NB4 (cell line): ENCODE measurements around the gene NPLOC4.

Source experiments
- DNase-seq: peaks from one replicate; pipeline ENCODE4 v3.0.0; 2010; ENCODE audit warnings: low read depth
- H3K4me3 ChIP-seq: one replicate; pipeline ENCODE4 v1.5.1; 2011; ENCODE audit warnings: mild to moderate bottlenecking, low read depth, low read length, moderate library complexity
- MAX ChIP-seq: IDR thresholded peaks from 2 replicates; pipeline ENCODE4 v1.6.1; 2011; ENCODE audit warnings: low read depth, low read length
- MYC ChIP-seq: IDR thresholded peaks from 2 replicates; pipeline ENCODE4 v1.6.1; 2011; ENCODE audit warnings: low read depth, low read length
- POLR2A ChIP-seq: IDR thresholded peaks from 2 replicates; pipeline ENCODE4 v1.6.1; 2011; ENCODE audit warnings: mild to moderate bottlenecking; ENCODE audit not compliant: insufficient read length; ENCODE audit errors: extremely low read depth
- TF ChIP-seq, protein P1 (sequence below): IDR thresholded peaks from one replicate; pipeline ENCODE4 v1.5.1; 2012; ENCODE audit warnings: low read depth, low read length

The NPLOC4 gene

GRCh38 chr17:81636505-81637288 is at the start of gene NPLOC4, which contains the start of gene TSPAN10:
TSS of gene NPLOC4 (minus strand) at chr17:81637112. CDS start at chr17:81636930, 182 bp downstream.
TSS of gene TSPAN10 (plus strand) at chr17:81637196. CDS start at chr17:81642413, 5,217 bp downstream.
- peak; percentile 86 for DNase-seq
- H3K4me3 ChIP-seq: peak within 1 kb of the TSS; percentile 95
- TF ChIP-seq MYC: peak; percentile 73
- TF ChIP-seq, protein P1, sequence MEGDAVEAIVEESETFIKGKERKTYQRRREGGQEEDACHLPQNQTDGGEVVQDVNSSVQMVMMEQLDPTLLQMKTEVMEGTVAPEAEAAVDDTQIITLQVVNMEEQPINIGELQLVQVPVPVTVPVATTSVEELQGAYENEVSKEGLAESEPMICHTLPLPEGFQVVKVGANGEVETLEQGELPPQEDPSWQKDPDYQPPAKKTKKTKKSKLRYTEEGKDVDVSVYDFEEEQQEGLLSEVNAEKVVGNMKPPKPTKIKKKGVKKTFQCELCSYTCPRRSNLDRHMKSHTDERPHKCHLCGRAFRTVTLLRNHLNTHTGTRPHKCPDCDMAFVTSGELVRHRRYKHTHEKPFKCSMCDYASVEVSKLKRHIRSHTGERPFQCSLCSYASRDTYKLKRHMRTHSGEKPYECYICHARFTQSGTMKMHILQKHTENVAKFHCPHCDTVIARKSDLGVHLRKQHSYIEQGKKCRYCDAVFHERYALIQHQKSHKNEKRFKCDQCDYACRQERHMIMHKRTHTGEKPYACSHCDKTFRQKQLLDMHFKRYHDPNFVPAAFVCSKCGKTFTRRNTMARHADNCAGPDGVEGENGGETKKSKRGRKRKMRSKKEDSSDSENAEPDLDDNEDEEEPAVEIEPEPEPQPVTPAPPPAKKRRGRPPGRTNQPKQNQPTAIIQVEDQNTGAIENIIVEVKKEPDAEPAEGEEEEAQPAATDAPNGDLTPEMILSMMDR: no peak
- TF ChIP-seq POLR2A: peak; percentile 73
- peak; percentile 60; the same call in 1 of the 2 replicates for TF ChIP-seq MAX

DNA sequence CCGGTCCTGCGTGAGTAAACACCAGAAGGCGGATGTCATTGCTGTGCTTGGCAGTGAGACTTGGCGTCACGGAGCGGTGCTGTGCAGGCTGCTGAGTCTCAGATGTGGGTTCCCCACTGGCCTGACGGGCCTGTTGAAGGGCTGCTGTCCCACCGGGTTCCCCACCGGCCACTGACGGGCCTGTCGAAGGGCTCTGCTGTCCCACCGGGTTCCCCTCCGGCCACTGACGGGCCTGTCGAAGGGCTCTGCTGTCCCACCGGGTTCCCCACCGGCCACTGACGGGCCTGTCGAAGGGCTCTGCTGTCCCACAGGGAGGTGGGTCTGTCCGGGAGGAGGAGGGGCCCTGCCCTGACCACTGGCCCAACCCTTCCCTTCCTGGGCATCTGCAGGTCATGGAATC is 49.7 kb upstream of the NPLOC4 start:
- DNase-seq: no peak
- no peak overlapping the region for H3K4me3 ChIP-seq
- TF ChIP-seq MYC (no peak), POLR2A (no peak), MAX (no peak)
- TF ChIP-seq, protein P1: no peak

DNA sequence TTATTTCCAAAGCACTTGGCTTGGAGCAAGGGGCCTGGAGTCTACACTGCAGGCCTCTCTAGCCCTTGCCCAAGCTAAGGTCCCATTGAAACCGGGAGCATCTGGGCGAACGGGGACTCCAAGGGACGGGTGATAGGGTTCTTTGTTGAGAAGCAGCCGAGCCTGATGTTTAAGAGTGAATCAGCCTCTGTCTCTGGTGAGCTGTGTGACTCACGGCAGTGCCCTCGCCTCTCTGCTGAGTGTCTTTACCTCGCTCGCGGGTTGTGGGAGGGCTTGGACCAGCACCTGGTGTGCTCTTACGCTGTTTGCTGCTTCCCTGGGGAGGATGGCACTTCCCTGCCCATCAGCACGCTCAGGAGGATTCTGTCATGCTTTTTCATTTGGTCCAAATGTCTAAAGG is 48.2 kb upstream of the NPLOC4 start:
- DNase-seq: peak; percentile 49
- peak overlapping the region; percentile 90 for H3K4me3 ChIP-seq
- TF ChIP-seq MAX (no peak), MYC (no peak), POLR2A (no peak)
- TF ChIP-seq, protein P1: no peak

DNA sequence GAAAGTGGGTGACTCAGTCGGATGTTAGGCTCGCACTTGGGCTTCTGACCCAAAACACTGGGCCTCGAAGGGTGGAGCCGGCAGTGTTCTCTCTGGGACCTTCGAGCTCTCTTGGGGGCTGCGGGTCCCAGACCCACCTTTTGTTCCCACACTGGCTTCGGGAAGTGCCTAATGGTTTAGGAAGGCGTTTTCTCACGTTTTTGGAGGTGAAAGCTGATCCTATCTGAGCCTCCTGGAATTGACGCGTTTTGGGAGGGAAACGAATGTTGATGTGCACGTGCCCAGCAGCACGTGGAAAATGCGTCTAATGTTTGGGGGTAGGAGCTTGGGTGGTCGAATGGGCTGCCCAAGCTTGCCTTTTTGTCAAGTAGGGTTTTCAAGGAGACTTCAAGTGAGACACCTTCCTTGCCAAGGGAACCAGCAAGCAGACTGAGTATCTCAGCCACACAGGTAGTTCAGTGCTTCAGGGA is 47.6 kb upstream of the NPLOC4 start:
- TF ChIP-seq POLR2A (no peak), MYC (no peak), MAX (peak; percentile 77; the same call in 1 of the 2 replicates)
- TF ChIP-seq, protein P1: no peak
- H3K4me3 ChIP-seq: peak overlapping the region; percentile 90
- DNase-seq: no peak

- TF ChIP-seq, protein P1: no peak
- TF ChIP-seq POLR2A (peak; percentile 39), MYC (no peak), MAX (no peak)
- peak within 1 kb of the TSS; percentile 90 for H3K4me3 ChIP-seq
- DNase-seq: peak; percentile 98
Observed at GRCh38 chr17:81683584-81684441, 46.9 kb upstream of the NPLOC4 start, which contains the start of the genes ARL16 and HGS. TSS of gene ARL16 (minus strand) at chr17:81683797. CDS start at chr17:81683753, 44 bp downstream. TSS of gene HGS (plus strand) at chr17:81684011. CDS start at chr17:81684067, 56 bp downstream.
